HUES6 (cell line): ENCODE measurements around the gene CFAP65.
A peak's percentile ranks its signal among the peaks of the same experiment; 100 is the strongest.

Experiments used
- H3K27ac ChIP-seq: 2 replicates; pipeline ENCODE4 v1.7.0; 2013; ENCODE audit warnings: low read depth, mild to moderate bottlenecking, low read length, inconsistent platforms
- H3K27me3 ChIP-seq: 2 replicates; pipeline ENCODE4 v1.6.1; 2013; ENCODE audit warnings: low read length; ENCODE audit not compliant: control insufficient read depth, insufficient read depth
- H3K36me3 ChIP-seq: 2 replicates; pipeline ENCODE4 v1.6.1; 2013; ENCODE audit warnings: low read length; ENCODE audit not compliant: control insufficient read depth, insufficient read depth
- H3K4me1 ChIP-seq: 2 replicates; pipeline ENCODE4 v1.6.1; 2013; ENCODE audit warnings: low read length; ENCODE audit not compliant: control insufficient read depth, insufficient read depth
- H3K4me3 ChIP-seq: 2 replicates; pipeline ENCODE4 v1.5.1; 2013; ENCODE audit warnings: low read depth, low read length
- H3K9ac ChIP-seq: one replicate; pipeline ENCODE4 v1.6.1; 2013; ENCODE audit warnings: mild to moderate bottlenecking, low read length
- H3K9me3 ChIP-seq: 2 replicates; pipeline ENCODE4 v1.6.1; 2013; ENCODE audit warnings: low read depth, low read length; ENCODE audit not compliant: control insufficient read depth, insufficient read depth

CFAP65 gene

GRCh38 chr2:219041252-219041651, at the start of gene CFAP65:
Gene CFAP65, minus strand, starts transcription at chr2:219041516. Its CDS starts 2,468 bp downstream, at chr2:219039048.
- Histone ChIP-seq H3K9me3 (no peaks in the 10 kb centered on the region), H3K4me3 (peak within 1 kb of the TSS; percentile 71), H3K27me3 (peaks cover 84% of the 10 kb centered on the region), H3K27ac (no peak within 1 kb of the TSS), H3K9ac (no peak within 1 kb of the TSS), H3K36me3 (no peaks in the 10 kb centered on the region), H3K4me1 (no peaks in the 10 kb centered on the region)

GRCh38 chr2:219090436-219091299, 49.4 kb upstream of the CFAP65 start:
- peaks cover 6% of the 10 kb centered on the region for H3K4me1 ChIP-seq
- no peaks in the 10 kb centered on the region for H3K27me3 ChIP-seq
- no peak overlapping the region for H3K4me3 ChIP-seq
- no peaks in the 10 kb centered on the region for H3K36me3 ChIP-seq
- no peak overlapping the region for H3K9ac ChIP-seq
- no peaks in the 10 kb centered on the region for H3K9me3 ChIP-seq
- no peak overlapping the region for H3K27ac ChIP-seq

- no peaks in the 10 kb centered on the region for H3K27me3 ChIP-seq
- no peak overlapping the region for H3K27ac ChIP-seq
- no peaks in the 10 kb centered on the region for H3K9me3 ChIP-seq
- no peak overlapping the region for H3K9ac ChIP-seq
- H3K4me3 ChIP-seq: no peak overlapping the region
- H3K4me1 ChIP-seq: peaks cover 4% of the 10 kb centered on the region; the same call in 1 of the 2 replicates
- H3K36me3 ChIP-seq: no peaks in the 10 kb centered on the region
Observed at GRCh38 chr2:219089330-219089729, 48.0 kb upstream of the CFAP65 start.

- Histone ChIP-seq H3K4me3 (no peak overlapping the region), H3K27ac (no peak overlapping the region), H3K36me3 (no peaks in the 10 kb centered on the region), H3K4me1 (peaks cover 4% of the 10 kb centered on the region; the same call in 1 of the 2 replicates), H3K27me3 (no peaks in the 10 kb centered on the region), H3K9me3 (no peaks in the 10 kb centered on the region), H3K9ac (no peak overlapping the region)
Observed at GRCh38 chr2:219087848-219088247, 46.5 kb upstream of the CFAP65 start.

GRCh38 chr2:219087361-219087760, 46.0 kb upstream of the CFAP65 start:
- Histone ChIP-seq H3K9ac (no peak overlapping the region), H3K36me3 (no peaks in the 10 kb centered on the region), H3K4me1 (peaks cover 4% of the 10 kb centered on the region; the same call in 1 of the 2 replicates), H3K27me3 (no peaks in the 10 kb centered on the region; the same call in 1 of the 2 replicates), H3K9me3 (no peaks in the 10 kb centered on the region), H3K27ac (no peak overlapping the region), H3K4me3 (no peak overlapping the region)

GRCh38 chr2:219086196-219086595, 44.9 kb upstream of the CFAP65 start:
- Histone ChIP-seq H3K27me3 (peaks cover 6% of the 10 kb centered on the region; the same call in 1 of the 2 replicates), H3K9ac (no peak overlapping the region), H3K27ac (no peak overlapping the region), H3K9me3 (no peaks in the 10 kb centered on the region), H3K36me3 (no peaks in the 10 kb centered on the region), H3K4me1 (peaks cover 5% of the 10 kb centered on the region; the same call in 1 of the 2 replicates), H3K4me3 (no peak overlapping the region)

- Histone ChIP-seq H3K4me3 (no peak overlapping the region), H3K27ac (no peak overlapping the region), H3K27me3 (peaks cover 11% of the 10 kb centered on the region; the same call in 1 of the 2 replicates), H3K9ac (no peak overlapping the region), H3K36me3 (no peaks in the 10 kb centered on the region), H3K4me1 (peaks cover 10% of the 10 kb centered on the region; the same call in 1 of the 2 replicates), H3K9me3 (no peaks in the 10 kb centered on the region)
Observed at GRCh38 chr2:219084791-219085190, 43.5 kb upstream of the CFAP65 start.

GRCh38 chr2:219082332-219082958, 41.1 kb upstream of the CFAP65 start:
- H3K4me3 ChIP-seq: no peak overlapping the region
- no peak overlapping the region for H3K9ac ChIP-seq
- H3K4me1 ChIP-seq: peaks cover 9% of the 10 kb centered on the region; the same call in 1 of the 2 replicates
- H3K36me3 ChIP-seq: no peaks in the 10 kb centered on the region
- H3K27me3 ChIP-seq: peaks cover 11% of the 10 kb centered on the region; the same call in 1 of the 2 replicates
- no peaks in the 10 kb centered on the region for H3K9me3 ChIP-seq
- no peak overlapping the region for H3K27ac ChIP-seq

GRCh38 chr2:219081701-219082331, 40.5 kb upstream of the CFAP65 start:
- peaks cover 5% of the 10 kb centered on the region for H3K36me3 ChIP-seq
- H3K9me3 ChIP-seq: no peaks in the 10 kb centered on the region
- H3K27ac ChIP-seq: no peak overlapping the region
- H3K4me3 ChIP-seq: no peak overlapping the region
- no peak overlapping the region for H3K9ac ChIP-seq
- peaks cover 11% of the 10 kb centered on the region; the same call in 1 of the 2 replicates for H3K27me3 ChIP-seq
- peaks cover 7% of the 10 kb centered on the region; the same call in 1 of the 2 replicates for H3K4me1 ChIP-seq

- Histone ChIP-seq H3K27me3 (peaks cover 11% of the 10 kb centered on the region; the same call in 1 of the 2 replicates), H3K36me3 (peaks cover 7% of the 10 kb centered on the region), H3K4me3 (no peak overlapping the region), H3K9me3 (no peaks in the 10 kb centered on the region), H3K9ac (no peak overlapping the region), H3K27ac (no peak overlapping the region), H3K4me1 (peaks cover 7% of the 10 kb centered on the region; the same call in 1 of the 2 replicates)
Observed at GRCh38 chr2:219081096-219081495, 39.8 kb upstream of the CFAP65 start.
